HG02840 (cell line): Measurements from ENCODE around the gene OR1F1.
"Not testable (repeated sequence)": the region's sequence is repeated elsewhere in the genome, so short reads cannot be mapped to it uniquely, and the experiment has no call there.

Source experiments
- ATAC-seq: cut with Tn5 transposase; IDR thresholded peaks from one replicate; pipeline ENCODE4 v1.9.1; 2021; ENCODE audit warnings: mild to moderate bottlenecking, moderate library complexity, moderate number of reproducible peaks; ENCODE audit not compliant: unreplicated experiment, low FRiP score

The OR1F1 gene

DNA sequence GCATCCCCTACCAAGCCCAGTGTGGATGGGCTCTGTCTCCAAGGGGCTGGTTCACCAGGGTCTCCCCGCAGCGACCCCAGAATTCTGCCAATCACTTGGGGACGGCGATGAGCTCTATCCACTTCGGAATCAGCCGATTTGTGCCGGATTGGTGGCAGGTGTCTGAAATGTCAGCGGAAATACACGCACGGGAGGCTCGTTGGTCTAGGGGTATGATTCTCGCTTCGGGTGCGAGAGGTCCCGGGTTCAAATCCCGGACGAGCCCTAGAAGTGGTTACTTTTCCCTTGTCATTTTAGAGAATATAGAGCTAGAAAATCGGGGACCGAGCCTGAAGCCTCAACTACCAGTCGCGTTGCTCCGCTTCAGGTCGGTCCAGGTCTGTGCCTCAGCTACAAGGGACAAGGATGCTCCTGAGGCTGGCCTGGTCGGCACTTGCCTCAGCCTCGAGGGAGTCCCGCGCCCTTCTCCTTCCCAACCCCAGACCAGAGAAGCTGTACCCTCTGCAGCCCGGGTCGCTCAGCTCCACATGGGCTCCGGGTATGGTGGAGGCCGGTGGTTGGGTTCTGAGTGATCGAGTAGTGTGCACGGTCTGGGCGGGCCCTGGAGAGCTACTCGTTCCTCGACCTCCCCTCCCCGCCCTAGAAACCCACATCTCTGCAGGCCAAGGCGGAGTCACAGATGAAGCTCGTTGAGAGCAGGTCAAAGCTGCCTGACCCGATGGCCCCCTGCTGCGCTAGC, 16.0 kb upstream of the OR1F1 start:
- ATAC-seq: no peak

DNA sequence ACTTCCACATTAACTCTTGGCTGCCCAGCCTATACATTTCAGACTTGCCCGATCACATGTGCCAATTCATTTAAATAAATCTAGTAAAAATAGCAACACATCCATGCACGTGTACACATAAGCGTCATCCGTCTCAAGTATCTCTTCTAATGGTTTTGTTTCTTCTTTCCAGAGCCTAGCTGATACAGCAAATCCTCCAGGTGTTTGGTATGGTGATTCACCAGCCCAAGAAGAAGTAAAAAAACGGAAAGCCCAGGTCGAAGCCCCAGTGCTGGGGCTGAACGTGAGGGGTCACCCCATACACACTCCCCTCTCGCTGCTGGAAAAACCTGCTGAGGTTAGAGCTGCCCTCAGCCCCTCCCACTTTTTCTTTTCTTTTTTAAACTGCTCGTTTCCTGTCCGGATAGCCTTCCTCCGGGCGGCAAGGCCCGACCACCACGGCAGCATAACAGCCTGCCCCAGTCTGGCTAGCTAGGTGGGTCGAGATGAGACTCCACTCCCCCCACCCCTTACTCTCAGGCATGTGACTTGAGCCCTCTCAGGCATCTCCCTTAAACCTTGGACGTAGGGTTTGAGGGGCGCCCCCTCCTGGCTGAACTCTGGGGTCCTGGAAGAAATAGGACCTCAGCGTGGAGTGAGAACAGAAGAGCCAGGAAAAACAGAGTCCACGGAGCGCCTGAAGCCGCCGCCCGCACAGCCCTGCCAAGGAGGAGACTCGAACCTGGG, 13.9 kb upstream of the OR1F1 start:
- ATAC-seq: no peak

DNA sequence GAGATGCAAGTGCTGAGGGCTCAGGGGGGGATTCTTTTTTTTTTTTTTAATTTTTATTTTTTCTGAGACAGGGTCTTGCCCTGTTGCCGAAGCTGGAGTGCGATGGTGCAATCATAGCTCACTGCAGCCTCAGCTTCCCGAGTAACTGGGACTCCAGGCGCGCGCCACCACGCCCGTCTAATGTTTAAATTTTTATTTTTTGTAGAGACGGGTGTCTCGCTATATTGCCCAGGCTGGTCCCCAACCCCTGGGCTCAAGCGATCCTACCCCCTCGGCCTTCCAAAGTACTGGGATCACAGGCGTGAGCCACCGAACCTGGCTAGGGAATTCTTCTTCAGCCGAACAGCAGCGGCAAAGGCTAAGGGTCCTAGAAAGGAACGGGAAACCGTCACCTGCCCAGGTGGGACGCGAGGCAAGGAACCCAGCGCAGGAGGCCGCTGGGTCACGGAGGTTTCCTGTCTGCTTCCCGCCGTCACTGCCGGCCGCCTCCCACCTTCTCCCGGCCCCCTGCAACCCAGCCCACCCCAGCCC, 13.3 kb upstream of the OR1F1 start:
- no peak for ATAC-seq

DNA sequence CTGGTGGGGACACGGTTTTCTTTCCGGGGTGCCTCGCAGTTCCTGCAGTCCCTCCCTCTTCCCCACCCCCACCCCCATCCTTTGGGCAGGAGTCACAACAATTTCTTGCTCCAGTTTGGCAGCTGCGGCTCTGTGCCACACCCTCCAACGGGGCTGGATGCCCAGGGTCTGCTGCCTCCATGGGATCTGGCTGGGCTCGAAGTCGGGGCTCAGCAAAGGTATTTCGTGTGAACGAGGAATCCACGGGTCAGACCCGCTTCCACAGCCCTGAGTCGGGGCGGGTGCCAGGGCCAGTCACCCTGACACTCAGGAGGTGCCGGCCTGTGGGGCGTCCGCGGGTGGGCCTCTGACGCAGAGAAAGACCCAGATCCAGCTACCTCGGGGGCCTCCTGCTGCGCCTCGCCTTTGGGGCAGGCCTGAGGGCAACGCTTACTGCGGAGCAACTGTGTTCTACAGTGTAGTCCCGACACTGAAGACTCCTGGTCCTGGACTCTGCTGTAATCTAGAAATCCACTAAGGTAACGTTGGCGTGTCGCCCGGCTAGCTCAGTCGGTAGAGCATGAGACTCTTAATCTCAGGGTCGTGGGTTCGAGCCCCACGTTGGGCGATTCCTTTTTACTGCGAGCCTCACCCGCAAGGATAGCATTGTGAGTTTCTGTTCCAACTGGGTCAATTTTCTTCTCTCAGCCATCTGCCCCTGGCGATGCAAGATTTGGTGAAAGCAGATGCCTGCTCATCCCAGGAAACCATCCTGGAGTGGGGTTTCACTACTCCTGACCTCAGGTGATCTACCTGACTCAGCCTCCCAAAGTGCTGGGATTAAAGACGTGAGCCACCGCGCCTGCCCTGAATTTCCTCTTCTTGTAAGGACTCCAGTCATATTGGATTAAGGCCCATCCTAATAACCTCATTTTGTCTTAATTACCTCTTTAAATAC, 12.6 kb upstream of the OR1F1 start:
- ATAC-seq: no peak

DNA sequence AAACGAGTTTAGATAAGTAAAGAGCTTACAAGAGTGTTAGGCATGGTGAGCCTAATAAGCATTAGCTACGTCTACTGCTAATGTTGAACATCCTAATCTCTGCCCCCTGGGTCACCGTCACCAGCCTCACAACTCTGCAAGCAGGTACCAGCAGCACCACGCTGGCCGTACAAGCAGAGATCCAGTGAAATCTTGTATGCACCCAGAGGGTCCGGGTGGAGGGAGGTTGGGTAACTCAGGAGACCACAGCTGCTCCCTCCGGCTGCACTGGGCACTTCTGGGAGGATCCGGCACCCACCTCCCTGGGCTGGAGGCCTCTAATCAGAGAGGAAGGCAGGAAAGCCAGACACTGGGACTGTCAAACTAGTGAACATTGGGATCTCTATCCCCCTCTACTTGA, 8.4 kb upstream of the OR1F1 start:
- no peak for ATAC-seq

DNA sequence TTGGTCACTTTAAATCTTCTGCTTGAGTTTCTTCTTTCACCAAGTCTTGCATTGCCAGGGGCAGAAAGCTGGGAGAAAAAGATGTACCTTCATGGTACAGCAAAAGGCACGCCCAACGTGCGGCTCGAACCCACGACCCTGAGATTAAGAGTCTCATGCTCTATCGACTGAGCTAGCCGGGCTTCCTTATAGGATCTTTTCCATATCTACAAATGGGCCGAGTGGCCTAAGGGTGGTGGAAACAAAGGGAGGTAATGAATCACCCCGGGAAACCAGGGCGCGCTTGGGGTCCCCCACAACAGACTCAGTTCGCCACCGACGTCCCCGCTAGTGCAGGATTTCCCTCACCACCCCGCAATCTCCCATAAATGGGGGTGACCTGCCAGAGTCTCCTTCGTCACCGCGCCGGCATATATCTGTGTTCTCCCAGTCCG, 7.5 kb upstream of the OR1F1 start:
- no peak for ATAC-seq

DNA sequence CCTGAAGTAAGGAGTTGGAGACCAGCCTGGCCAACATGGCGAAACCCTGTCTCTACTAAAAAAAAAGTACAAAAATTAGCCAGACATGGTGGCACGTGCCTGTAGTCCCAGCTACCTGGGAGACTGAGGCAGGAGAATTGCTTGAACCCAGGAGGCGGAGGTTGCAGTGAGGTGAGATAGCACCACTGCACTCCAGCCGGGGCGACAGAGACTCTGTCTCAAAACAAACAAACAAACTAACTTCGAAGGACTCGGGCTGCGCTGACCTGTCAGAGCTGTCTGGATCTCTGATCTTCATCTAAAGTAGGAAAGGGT, 5.8 kb upstream of the OR1F1 start:
- not testable (repeated sequence) for ATAC-seq

DNA sequence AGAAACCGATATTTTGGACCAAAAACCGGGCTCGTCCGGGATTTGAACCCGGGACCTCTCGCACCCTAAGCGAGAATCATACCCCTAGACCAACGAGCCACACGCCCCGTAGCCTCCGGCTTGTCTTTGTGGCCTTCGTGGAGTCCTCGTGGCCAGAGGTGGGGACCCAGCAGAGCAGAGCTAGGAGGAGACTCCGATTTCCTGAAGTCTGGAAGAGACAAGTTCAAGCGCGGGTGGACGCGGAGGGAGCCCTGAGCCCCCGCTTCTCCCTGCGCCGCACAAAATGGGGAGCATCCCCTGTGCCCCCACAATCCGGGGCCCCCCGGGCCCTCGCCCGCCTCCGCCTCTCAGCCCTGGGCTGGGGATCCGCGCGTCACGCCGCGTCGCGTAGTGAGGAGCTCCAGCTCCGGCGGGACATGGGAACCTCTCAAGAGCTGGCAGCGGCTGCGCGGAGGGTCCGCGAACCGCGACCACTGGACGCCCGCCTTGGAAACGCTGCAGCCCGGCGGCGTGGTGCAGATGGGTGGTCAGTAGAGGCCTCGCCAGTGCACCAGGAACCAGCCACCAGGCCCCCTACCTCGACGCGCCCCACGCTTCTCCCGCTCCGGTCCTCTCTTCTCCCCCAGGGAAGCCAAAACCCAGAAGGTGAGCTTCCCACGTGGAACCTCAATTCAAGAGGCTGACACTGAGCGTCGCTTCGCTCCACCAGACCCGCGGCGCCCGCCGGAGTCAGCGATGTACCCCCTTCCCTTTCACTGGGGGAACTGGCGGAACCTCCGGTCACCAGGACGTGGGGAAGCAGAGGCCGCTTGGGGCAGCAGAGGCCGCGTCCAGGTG, 5.2 kb upstream of the OR1F1 start:
- ATAC-seq: no peak

DNA sequence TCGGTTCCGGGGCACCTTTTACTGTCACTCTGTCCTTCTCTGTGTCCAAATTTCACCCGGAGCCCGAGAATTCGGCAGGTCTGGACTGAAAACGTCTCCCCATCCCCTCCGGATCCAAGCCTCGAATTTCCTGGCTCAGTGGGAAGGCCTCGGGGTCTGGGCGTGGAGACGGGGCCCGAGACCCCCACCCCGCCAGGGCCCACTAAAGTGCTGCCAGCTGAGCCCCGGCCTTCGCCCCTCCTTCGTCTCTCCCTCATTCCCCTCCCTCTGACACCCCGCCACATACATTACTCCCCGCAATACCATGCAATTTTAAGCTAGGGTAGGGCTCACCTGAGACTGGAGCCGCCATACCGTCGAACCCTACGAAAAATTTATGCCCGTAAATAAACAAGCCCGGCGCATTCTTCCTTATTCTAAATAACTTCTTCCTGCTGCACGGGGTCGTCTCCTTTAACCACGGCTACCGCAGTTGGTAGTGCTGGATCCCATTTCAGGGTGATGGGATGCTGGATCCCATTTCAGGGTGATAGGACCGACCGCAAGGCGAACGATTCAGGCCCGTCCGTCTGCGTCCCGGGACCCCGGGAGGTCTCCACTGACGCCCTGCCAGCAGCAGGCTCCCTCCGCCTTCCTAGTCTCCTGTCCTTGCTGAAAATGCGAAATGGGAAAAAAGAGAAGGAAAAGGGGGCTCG, 4.4 kb upstream of the OR1F1 start:
- ATAC-seq: no peak

DNA sequence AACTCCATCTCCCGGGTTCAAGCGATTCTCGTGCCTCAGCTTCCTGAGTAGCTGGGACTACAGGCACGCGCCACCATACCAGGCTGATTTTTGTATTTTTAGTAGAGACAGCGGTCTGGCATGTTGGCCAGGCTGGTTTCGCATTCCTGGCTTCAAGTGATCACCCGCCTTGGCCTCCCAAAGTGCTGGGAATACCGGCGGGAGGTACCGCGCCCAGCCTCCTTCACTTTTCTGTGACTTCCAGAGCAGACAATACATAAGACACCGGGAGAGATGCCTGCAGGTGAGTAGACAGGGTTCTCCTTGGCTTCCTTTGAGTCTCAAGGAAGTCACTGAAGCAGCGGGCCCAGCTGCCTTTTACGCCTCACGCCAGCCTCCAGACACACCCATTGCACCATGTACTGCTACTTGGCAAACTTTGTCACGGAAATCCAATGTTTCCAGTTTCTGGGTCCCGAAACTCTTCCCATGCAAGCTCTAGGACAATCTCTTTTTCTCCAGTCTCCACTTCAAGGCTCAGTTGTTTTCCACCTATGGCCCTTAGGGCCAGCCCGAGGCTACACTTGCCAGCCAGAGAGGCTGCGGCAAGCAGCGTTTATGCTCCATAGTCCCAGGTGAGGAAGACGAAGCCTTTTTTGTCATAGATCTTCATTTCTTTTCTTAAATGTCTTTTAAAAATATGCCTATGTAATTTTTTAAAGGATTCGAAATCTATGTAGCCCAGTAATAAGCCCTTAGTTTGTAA, 886 bp upstream of the OR1F1 start:
- no peak for ATAC-seq

DNA sequence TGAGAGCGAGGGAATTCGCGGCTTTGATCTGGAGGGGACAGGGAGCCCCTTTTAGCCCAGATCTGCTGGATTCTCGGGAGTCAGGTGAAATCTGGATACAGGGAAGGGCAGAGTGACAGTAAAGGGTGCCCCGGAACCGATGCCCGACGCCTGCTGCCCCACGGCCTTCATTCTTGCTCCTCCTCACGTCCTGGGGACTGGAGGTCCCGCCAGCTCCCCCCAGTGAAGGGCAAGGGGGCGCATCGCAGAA, 596 bp downstream of the OR1F1 start:
- no peak for ATAC-seq

DNA sequence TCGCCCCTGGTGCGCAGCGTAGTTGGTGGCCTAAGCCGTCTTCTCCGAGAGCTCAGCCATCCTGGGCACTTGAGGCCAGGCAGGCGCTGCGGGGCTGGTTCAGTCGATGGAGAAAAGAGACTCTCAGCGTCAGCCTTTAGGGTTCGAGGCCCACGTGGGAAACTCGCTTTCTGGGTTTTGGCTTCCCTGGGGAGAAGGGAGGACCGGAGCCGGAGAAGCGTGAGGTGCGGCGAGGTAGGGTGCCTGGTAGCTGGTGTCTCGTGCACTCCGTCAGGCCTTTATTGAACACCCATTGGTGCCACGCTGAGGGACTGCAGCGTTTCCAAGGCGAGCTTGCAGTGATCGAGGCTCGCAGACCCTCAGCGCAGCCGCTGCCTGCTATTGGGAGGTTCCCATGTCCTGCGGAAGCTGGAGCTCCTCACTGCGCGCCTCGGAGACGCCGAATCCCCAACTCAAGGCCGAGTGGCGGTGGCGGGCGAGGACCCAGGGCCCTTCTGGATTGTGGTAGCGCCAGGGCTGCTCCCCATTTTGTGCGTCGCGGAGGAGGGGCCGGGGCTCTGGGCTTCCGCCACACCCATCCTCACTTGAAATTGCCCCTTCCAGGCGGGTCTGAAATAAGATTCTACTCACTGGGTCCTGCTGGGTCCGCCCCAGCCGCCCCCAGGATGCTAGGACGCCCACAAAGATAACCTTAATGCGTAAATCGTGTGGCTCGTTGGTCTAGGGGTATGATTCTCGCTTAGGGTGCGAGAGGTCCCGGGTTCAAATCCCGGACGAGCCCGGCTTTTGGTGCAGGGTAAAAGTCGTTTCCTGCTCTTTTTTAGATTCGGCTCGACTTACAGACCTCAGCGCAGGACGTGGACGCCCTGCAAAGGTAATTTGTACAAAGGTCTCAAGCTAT, 1.2 kb downstream of the OR1F1 start:
- ATAC-seq: no peak

DNA sequence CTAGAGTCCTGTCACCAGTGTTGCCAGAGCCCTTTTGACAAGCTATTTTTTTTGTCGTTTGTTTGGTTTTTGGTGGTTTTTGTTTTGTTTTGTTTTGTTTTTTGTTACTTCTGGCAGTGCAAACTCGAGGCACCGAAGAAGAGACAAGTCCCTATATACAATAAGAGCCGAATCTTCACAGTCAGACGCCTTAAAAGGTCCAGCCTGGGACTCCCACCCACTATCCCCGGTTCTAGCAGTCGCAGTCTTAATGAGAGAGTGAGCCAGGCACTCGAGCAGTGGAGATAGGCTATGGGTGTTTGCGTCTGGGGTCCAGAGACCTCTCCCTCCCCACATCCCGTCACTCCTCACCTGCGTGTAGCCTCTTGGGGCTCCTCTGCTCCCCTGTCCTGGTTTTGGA, 1.9 kb downstream of the OR1F1 start:
- no peak for ATAC-seq

DNA sequence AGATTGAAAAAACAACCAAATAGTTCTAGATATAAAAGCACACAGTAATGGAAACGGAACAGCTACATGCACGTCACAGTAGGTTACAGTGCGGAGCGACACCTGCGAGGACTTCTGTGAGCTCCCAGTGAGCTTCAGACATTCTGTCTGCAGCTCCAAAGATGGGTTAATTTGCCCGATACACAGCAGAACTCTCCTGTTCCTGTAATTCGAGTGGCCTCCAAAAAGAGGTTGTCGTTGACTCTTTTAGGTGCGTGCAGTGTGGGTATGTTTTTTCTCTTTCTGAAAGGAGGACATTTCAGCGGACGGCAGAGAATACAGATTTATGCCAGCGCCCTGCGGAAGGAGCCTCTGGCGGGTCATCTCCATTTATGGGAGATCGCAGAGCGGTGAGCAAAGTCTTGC, 2.9 kb downstream of the OR1F1 start:
- no peak for ATAC-seq

DNA sequence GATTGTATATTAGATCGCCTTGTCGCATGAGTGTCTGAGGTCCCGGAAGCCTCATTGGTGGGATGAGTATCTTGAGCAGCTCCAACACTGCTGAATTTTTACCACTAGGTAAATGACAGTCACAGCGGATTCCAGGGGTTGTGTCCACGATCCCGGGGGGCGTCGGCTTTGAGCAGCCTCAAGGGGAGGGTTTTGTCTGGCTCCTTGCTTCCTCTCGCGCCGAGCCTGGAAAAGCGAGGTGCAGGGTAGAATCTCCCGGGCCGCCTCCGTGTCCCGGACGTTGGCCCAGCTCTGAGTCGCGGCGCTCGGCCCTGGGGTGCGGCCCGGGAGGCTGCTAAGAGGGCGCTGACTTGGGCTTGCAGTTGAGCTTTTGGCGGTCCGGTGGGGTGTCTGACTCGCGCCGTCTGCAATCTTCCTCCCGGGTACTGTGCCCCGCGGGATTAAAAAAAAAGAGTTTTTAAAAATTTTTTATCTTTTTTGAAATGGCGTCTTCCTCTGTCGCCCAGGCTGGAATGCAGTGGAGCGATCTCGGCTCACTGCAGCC, 4.5 kb downstream of the OR1F1 start:
- no peak for ATAC-seq

DNA sequence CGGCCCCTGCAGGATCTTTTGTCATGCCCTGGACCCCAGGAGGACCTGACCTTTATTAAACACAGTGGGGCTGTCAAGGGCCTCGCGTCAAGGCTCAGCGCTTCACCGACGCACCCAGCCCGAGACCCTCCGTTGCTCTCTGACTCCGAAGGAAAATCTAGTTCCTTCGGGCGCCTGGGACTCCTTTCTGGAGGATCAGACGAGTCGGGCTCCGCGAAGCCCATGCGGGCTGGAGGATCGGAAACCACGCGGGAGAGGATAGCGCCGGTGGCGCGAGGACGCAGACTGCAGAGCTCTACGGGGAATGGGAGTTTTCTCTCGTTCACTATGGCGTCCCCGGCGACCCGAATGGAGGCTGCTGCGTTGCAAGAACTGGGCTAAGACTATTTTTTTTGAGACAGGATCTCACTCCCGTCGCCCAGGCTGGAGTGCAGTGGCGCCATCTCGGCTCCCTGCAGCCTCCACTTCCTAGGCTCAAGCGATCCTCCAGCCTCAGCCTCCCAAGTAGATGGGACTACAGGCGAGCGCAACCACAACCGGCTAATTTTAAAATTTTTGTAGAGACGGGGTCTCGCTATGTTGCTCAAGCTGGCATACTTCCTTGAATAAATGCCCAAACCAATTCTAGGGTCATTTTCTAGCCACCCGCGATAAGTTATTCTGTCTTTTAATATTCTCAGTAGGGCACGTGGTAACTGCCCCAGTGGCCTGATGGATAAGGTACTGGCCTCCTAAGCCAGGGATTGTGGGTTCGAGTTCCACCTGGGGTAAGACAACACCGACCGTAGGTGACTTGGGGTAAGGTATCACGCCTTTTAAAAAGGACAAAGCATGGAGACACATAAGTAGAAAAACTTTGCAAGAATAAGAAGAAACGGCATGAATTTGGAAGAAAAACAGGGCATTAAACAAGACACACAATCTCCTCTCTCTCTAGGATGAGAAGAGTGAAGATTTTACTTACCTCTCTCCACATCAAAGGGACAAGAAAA, 5.5 kb downstream of the OR1F1 start:
- ATAC-seq: no peak

DNA sequence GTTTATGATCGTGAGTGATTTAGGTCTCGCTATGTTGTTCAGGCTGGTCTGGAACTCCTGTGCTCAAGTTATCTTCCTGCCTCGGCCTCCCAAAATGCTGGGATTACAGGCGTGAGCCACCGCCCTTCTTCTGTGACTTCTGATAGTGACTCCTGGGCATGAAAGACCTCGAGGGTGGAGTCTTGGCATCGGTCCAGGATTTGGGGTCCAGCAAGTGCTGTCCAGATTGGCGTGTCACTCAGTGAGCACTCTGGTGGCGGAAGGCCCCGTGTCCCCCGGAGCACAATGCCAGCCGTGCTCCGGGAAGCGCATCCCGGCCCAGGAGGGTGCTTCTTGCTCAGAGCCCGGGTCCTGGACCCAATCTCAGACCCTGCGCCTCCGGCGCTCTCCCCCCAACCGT, 6.8 kb downstream of the OR1F1 start:
- ATAC-seq: no peak
